Neural crest cell (in vitro differentiated cells): ENCODE results near the gene SLC27A5. TPM values are rescaled to one million over a fixed set of nuclear protein-coding genes. Genes with fewer than 3 reads are reported as not detected.

Experiments
- DNase-seq: peaks from one replicate; pipeline ENCODE4 v3.0.0; 2021; ENCODE audit warnings: low read depth, mixed read lengths, low spot score
- H3K27ac Mint-ChIP-seq: one replicate; pipeline ENCODE4 v1.8.0; 2021; ENCODE audit warnings: mild to moderate bottlenecking, mixed read lengths; ENCODE audit not compliant: unreplicated experiment
- H3K27me3 Mint-ChIP-seq: 2 replicates; pipeline ENCODE4 v1.8.0; 2021; ENCODE audit warnings: low read depth, mild to moderate bottlenecking, mixed read lengths
- H3K36me3 Mint-ChIP-seq: 2 replicates; pipeline ENCODE4 v1.8.0; 2021; ENCODE audit warnings: low read depth, mild to moderate bottlenecking, mixed read lengths
- H3K4me1 Mint-ChIP-seq: 2 replicates; pipeline ENCODE4 v1.8.0; 2021; ENCODE audit warnings: mixed read lengths
- H3K4me3 Mint-ChIP-seq: one replicate; pipeline ENCODE4 v1.8.0; 2021; ENCODE audit warnings: mild to moderate bottlenecking, mixed read lengths
- H3K9me3 Mint-ChIP-seq: 2 replicates; pipeline ENCODE4 v1.8.0; 2021; ENCODE audit warnings: mixed read lengths
- CTCF ChIP-seq: fragments of 200-600 bp; sonication (generic); conservative IDR thresholded peaks from 2 replicates; pipeline ENCODE4 v1.5.0; 2021; ENCODE audit warnings: antibody characterized with exemption, mild to moderate bottlenecking
- total RNA-seq: library from RNA; stranded (reverse); gene quantifications from 2 replicates; pipeline ENCODE4 v1.2.1, GENCODE V29; 2021

Gene SLC27A5
- total RNA-seq, 1 donor from 2014 or later = 17.5 TPM

- H3K27me3 Mint-ChIP-seq = peaks cover 24% of the 10 kb centered on the region
- no peaks in the 10 kb centered on the region for H3K9me3 Mint-ChIP-seq
- no peak overlapping the region for H3K27ac Mint-ChIP-seq
- DNase-seq = no peak
- H3K4me3 Mint-ChIP-seq = peak overlapping the region; percentile 6
- H3K36me3 Mint-ChIP-seq = no peaks in the 10 kb centered on the region
- H3K4me1 Mint-ChIP-seq = peaks cover 15% of the 10 kb centered on the region
- TF ChIP-seq CTCF = no peak
Observed at GRCh38 chr19:58535857-58536256, 24.1 kb upstream of the SLC27A5 start.

GRCh38 chr19:58531034-58531840 lies 19.4 kb upstream of the SLC27A5 start:
- Mint-ChIP-seq H3K4me1 (peaks cover 10% of the 10 kb centered on the region), H3K27ac (no peak overlapping the region), H3K4me3 (no peak overlapping the region), H3K36me3 (no peaks in the 10 kb centered on the region), H3K9me3 (no peaks in the 10 kb centered on the region), H3K27me3 (peaks cover 27% of the 10 kb centered on the region)
- DNase-seq = no peak
- TF ChIP-seq CTCF = no peak

- Mint-ChIP-seq H3K27me3 (peaks cover 27% of the 10 kb centered on the region), H3K36me3 (no peaks in the 10 kb centered on the region), H3K4me3 (no peak overlapping the region), H3K4me1 (peaks cover 4% of the 10 kb centered on the region), H3K9me3 (no peaks in the 10 kb centered on the region), H3K27ac (no peak overlapping the region)
- DNase-seq = no peak
- no peak for TF ChIP-seq CTCF
Observed at GRCh38 chr19:58529405-58529804, 17.6 kb upstream of the SLC27A5 start.

GRCh38 chr19:58522709-58523108 lies 10.9 kb upstream of the SLC27A5 start:
- DNase-seq = no peak
- Mint-ChIP-seq H3K4me1 (peaks cover 30% of the 10 kb centered on the region), H3K27me3 (peaks cover 3% of the 10 kb centered on the region), H3K36me3 (peaks cover 4% of the 10 kb centered on the region), H3K27ac (no peak overlapping the region), H3K4me3 (peak overlapping the region; percentile 35), H3K9me3 (no peaks in the 10 kb centered on the region)
- TF ChIP-seq CTCF = no peak

GRCh38 chr19:58521651-58522050 lies 9.9 kb upstream of the SLC27A5 start:
- TF ChIP-seq CTCF = no peak
- Mint-ChIP-seq H3K9me3 (no peaks in the 10 kb centered on the region), H3K4me3 (peak overlapping the region; percentile 81), H3K27me3 (peaks cover 3% of the 10 kb centered on the region), H3K27ac (peak overlapping the region; percentile 90), H3K36me3 (peaks cover 4% of the 10 kb centered on the region), H3K4me1 (peaks cover 30% of the 10 kb centered on the region)
- no peak for DNase-seq
